HT-29 (cell line): ENCODE measurements around the gene SPTBN4. TPM values are rescaled to one million over a fixed set of nuclear protein-coding genes. Genes with fewer than 3 reads are reported as not detected.
"Not testable (repeated sequence)": the region's sequence is repeated elsewhere in the genome, so short reads cannot be mapped to it uniquely, and the experiment has no call there.

Experiments
- DNase-seq: peaks from one replicate; pipeline ENCODE4 v3.0.0-alpha.2; 2015; ENCODE audit warnings: low spot score
- small RNA-seq: library from RNA; depleted of rRNA; stranded (forward); fragments of <200 nt; gene quantifications from one replicate; pipeline ENCODE3, GENCODE V24; 2014
- total RNA-seq: library from RNA; depleted of rRNA; stranded (reverse); fragments of >200 nt; shearing (Covaris generic); gene quantifications from 2 replicates; pipeline ENCODE4 v1.2.3, GENCODE V29; 2014; rRNA removed

Gene SPTBN4
- total RNA-seq, 1 experiment from 2014 or later, result 1.3 TPM

GRCh38 chr19:40614622-40615411 lies 148.0 kb downstream of the SPTBN4 start:
- DNase-seq, result peak; percentile 51

- DNase-seq, result no peak
These were observed 149.4 kb downstream of the SPTBN4 start for GRCh38 chr19:40616178-40616577.

- DNase-seq, result no peak
These were observed 150.1 kb downstream of the SPTBN4 start for GRCh38 chr19:40616941-40617340.

GRCh38 chr19:40617961-40618360 lies 151.2 kb downstream of the SPTBN4 start:
- DNase-seq, result no peak

- no peak for DNase-seq
These were observed 152.7 kb downstream of the SPTBN4 start for GRCh38 chr19:40619333-40620160.

- no peak for DNase-seq
These were observed 153.3 kb downstream of the SPTBN4 start for GRCh38 chr19:40620161-40620485.

GRCh38 chr19:40621283-40621682 lies 154.5 kb downstream of the SPTBN4 start:
- no peak for DNase-seq

GRCh38 chr19:40621966-40622772 lies 155.4 kb downstream of the SPTBN4 start:
- no peak for DNase-seq

- no peak for DNase-seq
These were observed 155.9 kb downstream of the SPTBN4 start for GRCh38 chr19:40622773-40623075.

GRCh38 chr19:40623403-40624251 lies 156.8 kb downstream of the SPTBN4 start:
- peak; percentile 72 for DNase-seq

- not testable (repeated sequence) for DNase-seq
These were observed 157.8 kb downstream of the SPTBN4 start for GRCh38 chr19:40624369-40625153.

GRCh38 chr19:40625406-40626120 lies 158.8 kb downstream of the SPTBN4 start:
- no peak for DNase-seq

Small RNA genes lying within 50 kb of the gene (small RNA-seq; reads per million reads assigned to genes)
- not detected for gene RF00017

Other genes with a start within 250 kb of the SPTBN4 start
- gene TTC9B, start 248.6 kb upstream of the SPTBN4 start, total RNA-seq, result 0.94 TPM in 1 of 2 replicates, not detected in the other
- 0.23 and 1.2 TPM in 2 replicates for gene CCNP, start 240.3 kb upstream of the SPTBN4 start, total RNA-seq
- gene AKT2, start 181.7 kb upstream of the SPTBN4 start, total RNA-seq, result 223 and 251 TPM in 2 replicates
- 35.7 and 36.9 TPM in 2 replicates for gene C19orf47, start 118.6 kb upstream of the SPTBN4 start, total RNA-seq
- gene PLD3, start 118.3 kb upstream of the SPTBN4 start, total RNA-seq, result 156 and 178 TPM in 2 replicates
- gene HIPK4, start 76.8 kb upstream of the SPTBN4 start, total RNA-seq, result 0.10 TPM in 1 of 2 replicates, not detected in the other
- gene PRX, start 53.6 kb upstream of the SPTBN4 start, total RNA-seq, result 1.3 and 1.8 TPM in 2 replicates
- 32.1 and 32.7 TPM in 2 replicates for gene SERTAD1, start 41.0 kb upstream of the SPTBN4 start, total RNA-seq
- 23.4 and 30.6 TPM in 2 replicates for gene SERTAD3, start 22.7 kb upstream of the SPTBN4 start, total RNA-seq
- 201 and 206 TPM in 2 replicates for gene BLVRB, start 1.3 kb upstream of the SPTBN4 start, total RNA-seq
- 128 and 142 TPM in 2 replicates for gene SHKBP1, start 109.9 kb downstream of the SPTBN4 start, total RNA-seq
- 42.1 and 56.7 TPM in 2 replicates for gene LTBP4, start 134.4 kb downstream of the SPTBN4 start, total RNA-seq
- gene NUMBL, start 223.7 kb downstream of the SPTBN4 start, total RNA-seq, result 13.4 and 14.6 TPM in 2 replicates
- 57.2 and 71.3 TPM in 2 replicates for gene COQ8B, start 249.9 kb downstream of the SPTBN4 start, total RNA-seq